Endothelial cell (in vitro differentiated cells): ENCODE measurements around the gene DNAJB7. TPM values are rescaled to one million over a fixed set of nuclear protein-coding genes. Genes with fewer than 3 reads are reported as not detected.
"Not testable (repeated sequence)": the region's sequence is repeated elsewhere in the genome, so short reads cannot be mapped to it uniquely, and the experiment has no call there.

Source experiments
- DNase-seq: peaks from one replicate; pipeline ENCODE4 v3.0.0; 2021; ENCODE audit warnings: low spot score
- H3K27ac Mint-ChIP-seq: one replicate; pipeline ENCODE4 v1.8.0; 2021; ENCODE audit warnings: mixed read lengths, inconsistent platforms; ENCODE audit not compliant: unreplicated experiment
- H3K27me3 Mint-ChIP-seq: one replicate; pipeline ENCODE4 v1.8.0; 2021; ENCODE audit warnings: mild to moderate bottlenecking, moderate library complexity, mixed read lengths, inconsistent platforms; ENCODE audit not compliant: unreplicated experiment
- H3K36me3 Mint-ChIP-seq: one replicate; pipeline ENCODE4 v1.8.0; 2021; ENCODE audit warnings: mild to moderate bottlenecking, low read depth, mixed read lengths, inconsistent platforms; ENCODE audit not compliant: unreplicated experiment
- H3K4me1 Mint-ChIP-seq: one replicate; pipeline ENCODE4 v1.8.0; 2021; ENCODE audit warnings: mild to moderate bottlenecking, mixed read lengths, inconsistent platforms; ENCODE audit not compliant: unreplicated experiment
- H3K4me3 Mint-ChIP-seq: one replicate; pipeline ENCODE4 v1.8.0; 2021; ENCODE audit warnings: mild to moderate bottlenecking, mixed read lengths, inconsistent platforms; ENCODE audit not compliant: unreplicated experiment
- H3K9me3 Mint-ChIP-seq: one replicate; pipeline ENCODE4 v1.8.0; 2021; ENCODE audit warnings: mixed read lengths, inconsistent platforms; ENCODE audit not compliant: unreplicated experiment
- CTCF ChIP-seq: fragments of 200-600 bp; sonication (generic); IDR thresholded peaks from one replicate; pipeline ENCODE4 v1.5.0; 2021; ENCODE audit warnings: antibody characterized with exemption; ENCODE audit not compliant: unreplicated experiment
- total RNA-seq: library from RNA; stranded (reverse); fragmentation: NEBNext Ultra II Directional; extraction: Animal tissue kit (Norgen Biotek cat#: 25700); gene quantifications from one replicate; pipeline ENCODE4 v1.2.1, GENCODE V29; 2021; ENCODE audit not compliant: unreplicated experiment

Gene DNAJB7
- total RNA-seq, 1 donor from 2014 or later = not detected

DNA sequence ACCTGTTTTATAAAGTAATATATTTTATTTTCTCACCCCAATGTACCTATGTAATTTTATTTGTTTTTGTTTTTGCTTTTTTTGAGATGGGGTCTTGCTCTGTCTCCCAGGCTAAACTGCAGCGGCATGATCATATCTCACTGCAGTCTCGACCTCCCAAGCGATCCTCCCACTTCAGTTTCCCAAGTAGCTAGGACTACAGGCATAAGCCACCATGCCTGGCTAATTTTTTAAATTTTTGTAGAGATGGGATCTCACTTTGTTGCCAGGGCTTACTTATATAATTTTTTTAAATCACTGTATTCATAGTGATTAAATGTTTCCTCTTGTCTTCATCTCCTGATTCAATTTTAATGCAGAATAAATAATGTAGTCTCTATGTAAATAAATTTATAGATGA, 13.2 kb upstream of the DNAJB7 start:
- no peaks in the 10 kb centered on the region for H3K4me1 Mint-ChIP-seq
- H3K9me3 Mint-ChIP-seq = no peaks in the 10 kb centered on the region
- peaks cover 4% of the 10 kb centered on the region for H3K36me3 Mint-ChIP-seq
- H3K27ac Mint-ChIP-seq = no peak overlapping the region
- no peak for DNase-seq
- TF ChIP-seq CTCF = no peak
- no peak overlapping the region for H3K4me3 Mint-ChIP-seq
- H3K27me3 Mint-ChIP-seq = no peaks in the 10 kb centered on the region

GRCh38 chr22:40874016-40874415, 12.1 kb upstream of the DNAJB7 start:
- no peak for DNase-seq
- no peaks in the 10 kb centered on the region for H3K27me3 Mint-ChIP-seq
- H3K9me3 Mint-ChIP-seq = no peaks in the 10 kb centered on the region
- TF ChIP-seq CTCF = no peak
- H3K36me3 Mint-ChIP-seq = peaks cover 4% of the 10 kb centered on the region
- H3K4me3 Mint-ChIP-seq = no peak overlapping the region
- H3K27ac Mint-ChIP-seq = no peak overlapping the region
- no peaks in the 10 kb centered on the region for H3K4me1 Mint-ChIP-seq

DNA sequence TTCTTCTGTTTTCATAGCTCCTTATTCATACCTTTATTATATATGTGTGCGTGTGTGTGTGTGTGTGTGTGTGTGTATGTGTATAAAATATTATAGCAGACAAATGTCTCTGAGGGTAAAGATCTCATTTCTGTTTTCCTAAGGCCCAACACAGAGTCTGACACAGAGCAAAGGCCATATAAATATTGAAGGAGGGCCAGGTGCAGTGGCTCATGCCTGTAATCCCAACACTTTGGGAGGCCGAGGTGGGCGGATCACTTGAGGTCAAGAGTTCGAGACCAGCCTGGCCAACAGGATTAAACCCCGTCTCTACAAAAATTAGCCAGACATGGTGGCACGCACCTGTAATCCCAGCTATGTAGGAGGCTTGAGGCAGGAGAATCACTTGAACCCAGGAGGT, 6.5 kb upstream of the DNAJB7 start:
- not testable (repeated sequence) for H3K36me3 Mint-ChIP-seq, H3K4me3 Mint-ChIP-seq, H3K27me3 Mint-ChIP-seq, DNase-seq, H3K9me3 Mint-ChIP-seq, H3K27ac Mint-ChIP-seq, H3K4me1 Mint-ChIP-seq

DNA sequence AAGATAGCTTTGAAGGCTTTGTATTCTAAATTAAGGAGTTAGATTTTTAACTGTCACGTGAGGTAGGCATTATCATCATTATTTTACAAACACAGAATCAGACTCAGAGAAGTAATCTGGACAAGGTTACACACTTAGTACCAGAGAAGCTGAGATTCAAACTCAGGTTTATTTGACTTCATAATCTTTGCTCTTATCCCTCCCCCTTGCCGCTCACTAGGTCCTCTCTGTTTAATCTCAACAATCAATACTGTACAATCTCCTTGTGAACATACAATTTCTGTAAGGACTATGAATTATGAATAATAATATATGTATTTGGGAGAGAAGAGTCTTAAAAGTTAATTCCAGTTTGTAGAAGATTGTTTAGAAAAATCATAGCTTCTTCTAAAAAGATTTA, 5.2 kb upstream of the DNAJB7 start:
- Mint-ChIP-seq H3K27me3 (no peaks in the 10 kb centered on the region), H3K36me3 (peaks cover 4% of the 10 kb centered on the region), H3K4me3 (no peak overlapping the region), H3K27ac (no peak overlapping the region), H3K9me3 (no peaks in the 10 kb centered on the region), H3K4me1 (no peaks in the 10 kb centered on the region)
- no peak for TF ChIP-seq CTCF
- DNase-seq = no peak

DNA sequence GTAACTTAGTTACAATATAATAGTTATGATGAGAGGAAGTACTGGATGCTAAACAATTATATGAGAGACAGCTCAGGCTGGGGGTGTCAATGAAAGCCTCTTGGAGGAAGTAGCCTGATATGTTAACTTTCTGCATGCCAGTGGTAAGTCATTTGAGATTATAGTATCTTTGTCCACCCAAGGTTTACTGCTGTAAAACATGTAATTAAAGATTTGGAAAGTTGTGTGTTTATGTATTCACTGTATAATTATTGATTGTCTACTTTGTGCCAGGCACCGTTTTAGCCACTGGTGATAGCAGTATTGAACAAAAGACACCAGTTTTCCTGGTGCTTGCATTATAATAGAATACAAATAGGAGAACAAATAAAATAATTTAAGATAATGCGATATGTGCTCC, 624 bp upstream of the DNAJB7 start:
- no peak for DNase-seq
- peaks cover 2% of the 10 kb centered on the region for H3K36me3 Mint-ChIP-seq
- H3K27me3 Mint-ChIP-seq = peaks cover 4% of the 10 kb centered on the region
- H3K4me3 Mint-ChIP-seq = no peak overlapping the region
- no peak for TF ChIP-seq CTCF
- peaks cover 6% of the 10 kb centered on the region for H3K4me1 Mint-ChIP-seq
- peak overlapping the region; percentile 6 for H3K27ac Mint-ChIP-seq
- H3K9me3 Mint-ChIP-seq = no peaks in the 10 kb centered on the region

DNA sequence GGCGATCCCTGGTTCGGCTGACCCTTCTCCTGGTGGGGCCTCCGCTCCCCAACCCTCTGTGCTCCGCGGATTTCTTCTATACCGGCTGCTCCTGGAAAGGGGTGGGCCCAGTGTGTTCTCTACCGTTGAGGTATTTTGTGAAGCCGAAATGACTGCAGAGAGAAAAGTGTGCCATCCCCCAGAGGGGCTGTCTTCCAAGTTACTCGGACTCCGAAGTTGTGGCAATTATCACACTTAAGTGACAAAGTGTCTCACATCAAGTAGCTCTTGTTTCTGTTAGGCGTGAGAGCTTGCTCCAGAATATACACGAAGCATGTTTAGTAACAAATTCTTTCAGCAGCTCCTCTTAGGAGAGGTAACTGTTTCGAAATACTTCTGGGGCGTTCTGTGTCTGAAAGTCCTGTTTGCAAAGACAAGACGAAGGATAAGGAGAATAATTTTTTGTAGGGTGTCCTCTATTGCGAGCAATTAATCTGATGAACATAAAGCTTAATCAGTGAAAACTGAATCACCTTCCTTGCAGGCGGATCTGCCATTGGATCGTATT, 4.5 kb downstream of the DNAJB7 start:
- H3K27me3 Mint-ChIP-seq = peaks cover 4% of the 10 kb centered on the region
- H3K27ac Mint-ChIP-seq = peak overlapping the region; percentile 99
- no peak for DNase-seq
- TF ChIP-seq CTCF = no peak
- no peaks in the 10 kb centered on the region for H3K9me3 Mint-ChIP-seq
- H3K4me1 Mint-ChIP-seq = peaks cover 26% of the 10 kb centered on the region
- peak overlapping the region; percentile 100 for H3K4me3 Mint-ChIP-seq
- peaks cover 7% of the 10 kb centered on the region for H3K36me3 Mint-ChIP-seq
